Activated T-helper 1 cell treated with anti-CD3 and anti-CD28 coated beads, Interleukin-12 subunit alpha, Interleukin-12 subunit beta, Interleukin-2, Interleukin-4 antibody, amounts not matched to agents 30 ng/mL and 10 ng/mL and 1 ng/mL, durations not matched to agents 14 hours and 24 hours and 36 hours (primary cell): Measurements from ENCODE around the gene IL18. TPM values are rescaled to one million over a fixed set of nuclear protein-coding genes. Genes with fewer than 3 reads are reported as not detected.

Experiments used
- DNase-seq: peaks from one replicate; pipeline ENCODE4 v3.0.0; 2021; ENCODE audit warnings: low spot score
- H3K27ac Mint-ChIP-seq: one replicate; pipeline ENCODE4 v1.8.0; 2021; ENCODE audit warnings: mild to moderate bottlenecking, mixed read lengths
- H3K27me3 Mint-ChIP-seq: one replicate; pipeline ENCODE4 v1.8.0; 2022; ENCODE audit warnings: mild to moderate bottlenecking, moderate library complexity, mixed read lengths; ENCODE audit not compliant: insufficient read depth
- H3K36me3 Mint-ChIP-seq: one replicate; pipeline ENCODE4 v1.8.0; 2021; ENCODE audit warnings: low read depth, mixed read lengths
- H3K4me1 Mint-ChIP-seq: one replicate; pipeline ENCODE4 v1.8.0; 2021; ENCODE audit warnings: low read depth, mixed read lengths
- H3K4me3 Mint-ChIP-seq: one replicate; pipeline ENCODE4 v1.8.0; 2021; ENCODE audit warnings: mild to moderate bottlenecking, moderate library complexity, mixed read lengths
- H3K9me3 Mint-ChIP-seq: one replicate; pipeline ENCODE4 v1.8.0; 2021; ENCODE audit warnings: mixed read lengths
- intact Hi-C: fragments of 100-400 bp; cut with micrococcal nuclease; formaldehyde crosslinking; loops from one replicate; pipeline ENCODE4 v1.15.1; 2024
- total RNA-seq: library from RNA; stranded (reverse); gene quantifications from 2 replicates; pipeline ENCODE4 v1.2.3, GENCODE V29; 2022

IL18 gene
- total RNA-seq, 1 donor from 2014 or later = 0.23 TPM

- H3K36me3 Mint-ChIP-seq = no peaks in the 10 kb centered on the region
- H3K9me3 Mint-ChIP-seq = no peaks in the 10 kb centered on the region
- intact Hi-C loops = no loop called here
- H3K27me3 Mint-ChIP-seq = no peaks in the 10 kb centered on the region
- H3K4me3 Mint-ChIP-seq = no peak overlapping the region
- H3K4me1 Mint-ChIP-seq = peaks cover 4% of the 10 kb centered on the region
- no peak overlapping the region for H3K27ac Mint-ChIP-seq
- no peak for DNase-seq
Observed at GRCh38 chr11:112128483-112129121, 35.3 kb downstream of the IL18 start.

DNA sequence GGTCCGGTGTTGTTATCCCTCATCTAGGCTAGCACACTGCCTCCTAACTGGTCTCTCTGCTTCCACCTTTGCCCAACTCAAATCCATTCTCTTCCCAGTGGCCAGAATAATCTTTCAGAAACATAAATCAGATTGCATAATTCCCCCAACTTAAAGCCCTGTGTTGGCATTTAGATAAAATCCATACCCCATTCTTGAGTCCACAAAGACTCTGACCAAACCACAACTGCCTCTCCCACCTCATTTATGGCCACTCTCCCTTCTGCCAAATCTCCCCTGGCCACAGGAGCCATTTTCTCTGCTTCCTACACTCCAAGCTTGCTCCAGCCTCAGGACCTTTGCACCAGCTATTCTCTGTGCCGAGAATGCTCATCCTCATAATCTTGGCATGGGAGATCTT is 36.8 kb downstream of the IL18 start:
- Mint-ChIP-seq H3K27ac (no peak overlapping the region), H3K36me3 (no peaks in the 10 kb centered on the region), H3K4me1 (peaks cover 4% of the 10 kb centered on the region), H3K9me3 (no peaks in the 10 kb centered on the region), H3K27me3 (no peaks in the 10 kb centered on the region), H3K4me3 (no peak overlapping the region)
- DNase-seq = no peak
- intact Hi-C loops = no loop called here

GRCh38 chr11:112123129-112123528 is 40.8 kb downstream of the IL18 start:
- Mint-ChIP-seq H3K27me3 (no peaks in the 10 kb centered on the region), H3K36me3 (peaks cover 2% of the 10 kb centered on the region), H3K27ac (no peak overlapping the region), H3K4me3 (no peak overlapping the region), H3K9me3 (no peaks in the 10 kb centered on the region), H3K4me1 (peaks cover 6% of the 10 kb centered on the region)
- intact Hi-C loops = no loop called here
- no peak for DNase-seq

DNA sequence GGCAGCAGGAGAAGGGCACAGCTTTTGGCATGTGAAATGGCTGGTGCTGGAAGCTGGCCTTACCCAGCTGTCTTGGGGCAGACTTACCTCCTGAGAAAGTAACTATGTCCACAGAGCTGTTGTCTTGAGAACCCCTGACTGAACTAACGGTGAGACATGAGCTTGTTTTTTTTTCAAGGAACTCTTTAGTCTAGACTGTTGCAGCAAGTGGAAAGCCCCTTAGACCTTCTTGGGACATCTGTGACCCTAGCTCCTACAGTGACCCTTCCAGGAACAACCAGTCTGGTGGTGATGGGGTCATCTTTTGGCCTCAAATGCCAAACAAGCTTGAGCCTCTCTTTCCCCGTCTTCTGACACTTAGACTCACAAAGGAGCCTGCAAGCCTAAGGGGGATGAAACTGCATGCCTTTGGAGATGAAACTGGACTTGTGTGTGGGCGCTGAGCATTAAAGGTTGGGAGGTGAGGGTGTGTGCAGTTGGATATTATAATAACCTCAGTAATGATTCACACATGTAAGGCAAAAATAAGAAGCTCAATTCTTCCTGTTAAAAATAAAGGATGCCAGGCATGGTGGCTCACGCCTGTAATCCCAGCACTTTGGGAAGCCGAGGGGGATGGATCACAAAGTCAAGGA is 41.8 kb downstream of the IL18 start:
- Mint-ChIP-seq H3K4me1 (peaks cover 6% of the 10 kb centered on the region), H3K36me3 (peaks cover 2% of the 10 kb centered on the region), H3K27me3 (no peaks in the 10 kb centered on the region), H3K4me3 (no peak overlapping the region), H3K27ac (no peak overlapping the region), H3K9me3 (no peaks in the 10 kb centered on the region)
- DNase-seq = no peak
- intact Hi-C loops = no loop called here

DNA sequence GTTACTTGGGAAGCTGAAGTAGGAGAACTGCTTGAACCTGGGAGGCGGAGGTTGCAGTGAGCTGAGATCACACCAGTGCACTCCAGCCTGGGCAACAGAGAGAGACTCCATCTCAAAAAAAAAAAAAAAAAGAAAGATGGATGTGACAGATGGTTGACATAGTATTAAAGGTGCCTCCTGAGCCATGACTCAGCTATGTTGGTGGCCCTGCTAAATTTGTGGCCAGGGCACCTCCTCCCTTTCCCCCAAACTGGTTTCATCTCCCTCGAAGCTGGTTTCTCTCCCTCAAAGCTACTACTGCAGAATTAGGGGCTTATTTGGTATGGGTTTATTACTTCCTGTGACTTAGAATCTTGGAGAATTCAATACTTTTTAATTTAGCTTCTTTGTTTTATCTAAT is 45.7 kb downstream of the IL18 start:
- H3K36me3 Mint-ChIP-seq = peaks cover 2% of the 10 kb centered on the region
- intact Hi-C loops = no loop called here

DNA sequence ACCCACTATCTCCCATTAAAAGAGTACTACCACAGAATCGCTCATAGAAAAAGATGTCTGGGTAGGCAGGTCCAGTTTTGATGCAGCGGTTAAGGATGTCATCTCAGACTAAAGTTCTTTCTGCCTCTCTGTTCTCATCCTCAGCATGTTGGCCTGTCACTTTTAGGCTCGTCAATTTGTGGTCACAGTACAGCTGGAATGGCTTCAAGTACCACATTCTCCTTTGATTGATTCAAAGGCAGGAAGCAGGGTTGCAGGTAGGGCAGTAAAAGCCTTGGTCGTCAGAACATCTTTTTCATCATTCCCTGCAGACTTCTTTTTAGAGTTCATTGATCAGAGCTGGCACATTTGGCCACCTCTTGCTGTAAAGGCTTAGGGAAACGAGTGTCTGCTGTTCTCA is 48.5 kb downstream of the IL18 start:
- no peak overlapping the region for H3K27ac Mint-ChIP-seq

More for the DNA sequence above, 45.7 kb downstream of the IL18 start:
- H3K27ac Mint-ChIP-seq = no peak overlapping the region
- DNase-seq = no peak
- no peaks in the 10 kb centered on the region for H3K9me3 Mint-ChIP-seq
- H3K27me3 Mint-ChIP-seq = no peaks in the 10 kb centered on the region
- peaks cover 6% of the 10 kb centered on the region for H3K4me1 Mint-ChIP-seq
- no peak overlapping the region for H3K4me3 Mint-ChIP-seq

DNA sequence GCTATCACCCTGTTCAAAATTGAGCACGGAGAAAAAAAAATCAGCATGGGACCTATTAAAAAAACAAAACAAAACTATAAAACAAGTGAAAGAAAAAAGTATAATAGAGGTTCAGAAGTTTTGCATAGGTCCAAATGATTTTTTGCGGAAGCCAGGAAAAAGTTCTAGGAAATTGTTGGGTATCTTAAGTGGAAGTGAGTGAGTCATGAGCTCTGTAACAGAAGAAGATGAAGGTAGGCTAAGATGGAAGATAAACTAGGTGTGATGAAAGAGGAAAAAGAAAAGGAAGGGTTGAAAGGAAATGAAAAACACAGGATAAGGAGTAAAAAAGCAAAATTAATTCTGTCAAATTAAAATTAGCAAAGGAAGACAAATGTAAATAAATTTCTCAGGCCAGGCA is 49.4 kb downstream of the IL18 start:
- no peaks in the 10 kb centered on the region for H3K9me3 Mint-ChIP-seq
- peaks cover 2% of the 10 kb centered on the region for H3K36me3 Mint-ChIP-seq
- H3K4me3 Mint-ChIP-seq = no peak overlapping the region
- no peak for DNase-seq
- H3K4me1 Mint-ChIP-seq = no peaks in the 10 kb centered on the region
- no peaks in the 10 kb centered on the region for H3K27me3 Mint-ChIP-seq
- intact Hi-C loops = no loop called here
- no peak overlapping the region for H3K27ac Mint-ChIP-seq

More for the DNA sequence above, 48.5 kb downstream of the IL18 start:
- H3K27me3 Mint-ChIP-seq = no peaks in the 10 kb centered on the region
- H3K4me3 Mint-ChIP-seq = no peak overlapping the region
- no peak for DNase-seq
- intact Hi-C loops = no loop called here
- peaks cover 3% of the 10 kb centered on the region for H3K4me1 Mint-ChIP-seq
- no peaks in the 10 kb centered on the region for H3K9me3 Mint-ChIP-seq
- H3K36me3 Mint-ChIP-seq = peaks cover 2% of the 10 kb centered on the region

- Mint-ChIP-seq H3K4me1 (no peaks in the 10 kb centered on the region), H3K9me3 (no peaks in the 10 kb centered on the region)
Observed at GRCh38 chr11:112113539-112114457, 50.1 kb downstream of the IL18 start.

GRCh38 chr11:112106070-112106469 is 57.8 kb downstream of the IL18 start:
- Mint-ChIP-seq H3K4me3 (no peak overlapping the region), H3K4me1 (no peaks in the 10 kb centered on the region)

More at GRCh38 chr11:112113539-112114457, 50.1 kb downstream of the IL18 start:
- Mint-ChIP-seq H3K36me3 (peaks cover 2% of the 10 kb centered on the region), H3K4me3 (no peak overlapping the region), H3K27me3 (no peaks in the 10 kb centered on the region), H3K27ac (no peak overlapping the region)
- intact Hi-C loops = loop anchor here (1.0 kb wide), 2 partner anchors 62 to 167 kb away; partner anchors contain the start of gene BCO2
- no peak for DNase-seq

DNA sequence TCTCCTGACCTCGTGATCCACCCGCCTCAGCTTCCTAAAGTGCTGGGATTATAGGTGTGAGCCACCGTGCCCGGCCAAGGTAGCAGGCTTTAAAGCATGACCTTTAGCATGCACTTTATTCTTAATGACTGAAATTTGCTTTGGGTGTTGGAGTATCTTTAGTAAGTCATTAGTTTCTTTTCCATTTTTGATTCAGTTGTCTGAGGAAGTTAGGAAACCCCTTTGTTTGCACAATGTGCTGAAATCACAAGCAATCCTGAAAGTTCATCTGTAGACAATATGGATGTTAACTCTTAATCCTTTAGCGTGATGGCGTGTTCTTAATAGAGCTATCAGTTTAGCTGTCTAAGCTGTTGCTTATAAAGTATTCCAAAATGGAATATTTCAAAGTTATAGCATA is 60.4 kb downstream of the IL18 start:
- DNase-seq = no peak
- no peaks in the 10 kb centered on the region for H3K4me1 Mint-ChIP-seq
- peaks cover 4% of the 10 kb centered on the region for H3K36me3 Mint-ChIP-seq
- no peak overlapping the region for H3K27ac Mint-ChIP-seq
- H3K4me3 Mint-ChIP-seq = no peak overlapping the region
- H3K9me3 Mint-ChIP-seq = no peaks in the 10 kb centered on the region
- intact Hi-C loops = no loop called here
- no peaks in the 10 kb centered on the region for H3K27me3 Mint-ChIP-seq

More at GRCh38 chr11:112106070-112106469, 57.8 kb downstream of the IL18 start:
- Mint-ChIP-seq H3K36me3 (peaks cover 2% of the 10 kb centered on the region), H3K27me3 (no peaks in the 10 kb centered on the region), H3K27ac (no peak overlapping the region), H3K9me3 (no peaks in the 10 kb centered on the region)
- DNase-seq = no peak
- intact Hi-C loops = no loop called here

DNA sequence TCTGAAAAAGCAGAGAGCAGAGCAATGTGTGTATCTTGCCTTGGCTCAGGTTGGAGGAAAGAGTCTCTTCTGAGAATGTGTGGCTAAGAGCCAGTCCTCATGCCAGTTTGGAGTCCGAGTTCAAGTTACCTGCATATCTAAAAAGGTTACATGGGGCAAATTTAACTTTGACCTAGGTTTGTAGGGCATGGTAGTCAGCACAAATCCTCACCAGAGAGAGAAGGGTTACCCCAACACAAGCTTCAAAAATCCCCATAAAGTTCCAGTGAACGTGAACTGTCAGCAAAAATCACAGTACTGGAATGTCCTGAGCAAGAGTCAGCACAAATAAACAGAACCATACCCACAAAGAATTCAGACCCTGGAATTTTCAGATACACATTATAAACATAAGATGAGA is 63.4 kb downstream of the IL18 start:
- Mint-ChIP-seq H3K36me3 (peaks cover 8% of the 10 kb centered on the region), H3K27ac (no peak overlapping the region), H3K27me3 (no peaks in the 10 kb centered on the region), H3K4me1 (peaks cover 5% of the 10 kb centered on the region), H3K9me3 (no peaks in the 10 kb centered on the region), H3K4me3 (no peak overlapping the region)
- no peak for DNase-seq
- intact Hi-C loops = no loop called here

- intact Hi-C loops = no loop called here
- Mint-ChIP-seq H3K4me1 (peaks cover 5% of the 10 kb centered on the region), H3K4me3 (no peak overlapping the region), H3K9me3 (no peaks in the 10 kb centered on the region), H3K36me3 (peaks cover 11% of the 10 kb centered on the region), H3K27ac (no peak overlapping the region), H3K27me3 (no peaks in the 10 kb centered on the region)
- DNase-seq = no peak
Observed at GRCh38 chr11:112097734-112098528, 66.0 kb downstream of the IL18 start.
